Stimulated activated effector memory CD8-positive, alpha-beta T cell treated with anti-CD3 and anti-CD28 coated beads, Interleukin-12 subunit alpha, Interleukin-12 subunit beta, amount 100 ng/mL, for 72 hours (primary cell): ENCODE results near the gene FOXB1.

Source experiments
- ATAC-seq: fragments of 150-1000 bp; cut with Tn5 transposase; 2 replicates; pipeline ENCODE4 v1.10.0; 2021
- DNase-seq, 2 donors: peaks; one replicate each; pipeline ENCODE4 v3.0.0; 2021 to 2022; ENCODE audit warnings: low spot score in 2 of 2
- H3K27ac Mint-ChIP-seq: one replicate; pipeline ENCODE4 v1.8.0; 2022; ENCODE audit warnings: mild to moderate bottlenecking, mixed read lengths
- H3K36me3 Mint-ChIP-seq: one replicate; pipeline ENCODE4 v1.8.0; 2022; ENCODE audit warnings: mild to moderate bottlenecking, mixed read lengths
- H3K4me1 Mint-ChIP-seq: one replicate; pipeline ENCODE4 v1.8.0; 2022; ENCODE audit warnings: mixed read lengths
- H3K4me3 Mint-ChIP-seq: one replicate; pipeline ENCODE4 v1.8.0; 2022; ENCODE audit warnings: mild to moderate bottlenecking, mixed read lengths
- H3K9me3 Mint-ChIP-seq: one replicate; pipeline ENCODE4 v1.8.0; 2022; ENCODE audit warnings: mixed read lengths

Gene FOXB1

GRCh38 chr15:59995568-59996297, 8.4 kb upstream of the FOXB1 start:
- Mint-ChIP-seq H3K9me3 (no peaks in the 10 kb centered on the region), H3K4me3 (peak overlapping the region; percentile 72), H3K36me3 (no peaks in the 10 kb centered on the region), H3K4me1 (peaks cover 27% of the 10 kb centered on the region), H3K27ac (no peak overlapping the region)
- ATAC-seq (no peak), DNase-seq (no peak)

- H3K36me3 Mint-ChIP-seq: peaks cover 1% of the 10 kb centered on the region
- H3K9me3 Mint-ChIP-seq: no peaks in the 10 kb centered on the region
- H3K4me1 Mint-ChIP-seq: peaks cover 27% of the 10 kb centered on the region
- no peak for DNase-seq
- H3K4me3 Mint-ChIP-seq: peak overlapping the region; percentile 72
- no peak for ATAC-seq
- H3K27ac Mint-ChIP-seq: no peak overlapping the region
Observed at GRCh38 chr15:59996298-59997041, 7.6 kb upstream of the FOXB1 start.

- Mint-ChIP-seq H3K36me3 (peaks cover 8% of the 10 kb centered on the region), H3K4me1 (peaks cover 28% of the 10 kb centered on the region), H3K27ac (no peak overlapping the region), H3K9me3 (peaks cover 3% of the 10 kb centered on the region), H3K4me3 (peak overlapping the region; percentile 72)
- DNase-seq (peak; percentile 55 to 75), ATAC-seq (peak; percentile 89)
Observed at GRCh38 chr15:59997070-59997701, 6.9 kb upstream of the FOXB1 start.

GRCh38 chr15:59998305-59998949, 5.7 kb upstream of the FOXB1 start:
- Mint-ChIP-seq H3K4me3 (no peak overlapping the region), H3K9me3 (peaks cover 9% of the 10 kb centered on the region), H3K4me1 (peaks cover 35% of the 10 kb centered on the region), H3K27ac (no peak overlapping the region), H3K36me3 (peaks cover 15% of the 10 kb centered on the region)
- ATAC-seq (no peak), DNase-seq (no peak)

- H3K4me3 Mint-ChIP-seq: no peak overlapping the region
- peaks cover 30% of the 10 kb centered on the region for H3K4me1 Mint-ChIP-seq
- no peak for ATAC-seq
- peaks cover 15% of the 10 kb centered on the region for H3K36me3 Mint-ChIP-seq
- H3K9me3 Mint-ChIP-seq: peaks cover 9% of the 10 kb centered on the region
- H3K27ac Mint-ChIP-seq: no peak overlapping the region
- no peak for DNase-seq
Observed at GRCh38 chr15:59998950-59999611, 5.0 kb upstream of the FOXB1 start.

- Mint-ChIP-seq H3K4me3 (no peak overlapping the region), H3K36me3 (peaks cover 15% of the 10 kb centered on the region), H3K27ac (no peak overlapping the region), H3K9me3 (peaks cover 9% of the 10 kb centered on the region), H3K4me1 (peaks cover 26% of the 10 kb centered on the region)
- no peak for DNase-seq
- no peak for ATAC-seq
Observed at GRCh38 chr15:59999612-60000112, 4.4 kb upstream of the FOXB1 start.

GRCh38 chr15:60000113-60000823, 3.8 kb upstream of the FOXB1 start:
- ATAC-seq (no peak), DNase-seq (no peak)
- Mint-ChIP-seq H3K4me3 (no peak overlapping the region), H3K36me3 (peaks cover 15% of the 10 kb centered on the region), H3K4me1 (peaks cover 28% of the 10 kb centered on the region), H3K27ac (no peak overlapping the region), H3K9me3 (peaks cover 9% of the 10 kb centered on the region)

GRCh38 chr15:60000824-60001609, 3.1 kb upstream of the FOXB1 start:
- Mint-ChIP-seq H3K4me3 (no peak overlapping the region), H3K27ac (no peak overlapping the region), H3K4me1 (peaks cover 36% of the 10 kb centered on the region), H3K36me3 (peaks cover 18% of the 10 kb centered on the region), H3K9me3 (peaks cover 9% of the 10 kb centered on the region)
- ATAC-seq: no peak
- no peak for DNase-seq

GRCh38 chr15:60001610-60002527, 2.2 kb upstream of the FOXB1 start:
- H3K4me1 Mint-ChIP-seq: peaks cover 39% of the 10 kb centered on the region
- DNase-seq (no peak), ATAC-seq (no peak)
- H3K27ac Mint-ChIP-seq: peak overlapping the region; percentile 54
- H3K4me3 Mint-ChIP-seq: no peak overlapping the region
- H3K9me3 Mint-ChIP-seq: peaks cover 9% of the 10 kb centered on the region
- H3K36me3 Mint-ChIP-seq: peaks cover 23% of the 10 kb centered on the region

- H3K4me3 Mint-ChIP-seq: no peak overlapping the region
- H3K36me3 Mint-ChIP-seq: peaks cover 23% of the 10 kb centered on the region
- peaks cover 9% of the 10 kb centered on the region for H3K9me3 Mint-ChIP-seq
- ATAC-seq: no peak
- no peak for DNase-seq
- peaks cover 32% of the 10 kb centered on the region for H3K4me1 Mint-ChIP-seq
- H3K27ac Mint-ChIP-seq: peak overlapping the region; percentile 54
Observed at GRCh38 chr15:60002528-60003218, 1.4 kb upstream of the FOXB1 start.

- DNase-seq (peak in 1 of 2 donors; percentile 56), ATAC-seq (no peak)
- peaks cover 32% of the 10 kb centered on the region for H3K4me1 Mint-ChIP-seq
- peaks cover 23% of the 10 kb centered on the region for H3K36me3 Mint-ChIP-seq
- H3K4me3 Mint-ChIP-seq: peak overlapping the region; percentile 98
- no peak overlapping the region for H3K27ac Mint-ChIP-seq
- peaks cover 9% of the 10 kb centered on the region for H3K9me3 Mint-ChIP-seq
Observed at GRCh38 chr15:60003243-60004008, 685 bp upstream of the FOXB1 start.

GRCh38 chr15:60004846-60005351, 788 bp downstream of the FOXB1 start:
- ATAC-seq: no peak
- no peak overlapping the region for H3K27ac Mint-ChIP-seq
- peaks cover 23% of the 10 kb centered on the region for H3K36me3 Mint-ChIP-seq
- peaks cover 42% of the 10 kb centered on the region for H3K4me1 Mint-ChIP-seq
- H3K9me3 Mint-ChIP-seq: peaks cover 9% of the 10 kb centered on the region
- DNase-seq: peak; percentile 17 to 63
- H3K4me3 Mint-ChIP-seq: peak overlapping the region; percentile 98
